Neuron (in vitro differentiated cells): ENCODE results near the gene JAM3.
A peak's percentile ranks its signal among the peaks of the same experiment; 100 is the strongest.

Source experiments
- H2AFZ ChIP-seq: one replicate; pipeline ENCODE4 v1.6.1; 2013; ENCODE audit warnings: low read depth, mild to moderate bottlenecking, inconsistent platforms, low read length, moderate library complexity
- H3K27me3 ChIP-seq: one replicate; pipeline ENCODE4 v1.6.1; 2013; ENCODE audit warnings: low read length; ENCODE audit not compliant: insufficient read depth
- H3K36me3 ChIP-seq: one replicate; pipeline ENCODE4 v1.6.1; 2013; ENCODE audit warnings: low read length; ENCODE audit not compliant: insufficient read depth
- H3K4me1 ChIP-seq: one replicate; pipeline ENCODE4 v1.6.1; 2013; ENCODE audit warnings: low read length; ENCODE audit not compliant: insufficient read depth
- H3K4me3 ChIP-seq: 2 replicates; pipeline ENCODE4 v1.5.1; 2013; ENCODE audit warnings: mild to moderate bottlenecking, low read length, moderate library complexity
- H3K9me3 ChIP-seq: one replicate; pipeline ENCODE4 v1.6.1; 2013; ENCODE audit warnings: low read length

The JAM3 gene

GRCh38 chr11:134043821-134044420 lies 25.0 kb upstream of the JAM3 start:
- Histone ChIP-seq H3K9me3 (no peaks in the 10 kb centered on the region), H3K27me3 (peaks cover 31% of the 10 kb centered on the region)

GRCh38 chr11:134044514-134045284 lies 24.2 kb upstream of the JAM3 start:
- Histone ChIP-seq H2AFZ (no peak overlapping the region), H3K27me3 (peaks cover 31% of the 10 kb centered on the region), H3K4me3 (no peak overlapping the region), H3K4me1 (no peaks in the 10 kb centered on the region), H3K36me3 (no peaks in the 10 kb centered on the region), H3K9me3 (no peaks in the 10 kb centered on the region)

More at GRCh38 chr11:134043821-134044420, 25.0 kb upstream of the JAM3 start:
- Histone ChIP-seq H3K4me3 (no peak overlapping the region), H2AFZ (no peak overlapping the region), H3K36me3 (no peaks in the 10 kb centered on the region), H3K4me1 (peaks cover 6% of the 10 kb centered on the region)

- H3K4me1 ChIP-seq: peaks cover 7% of the 10 kb centered on the region
Measured at GRCh38 chr11:134045799-134046635, 22.9 kb upstream of the JAM3 start.

GRCh38 chr11:134046681-134047449 lies 22.0 kb upstream of the JAM3 start:
- Histone ChIP-seq H2AFZ (no peak overlapping the region), H3K9me3 (no peaks in the 10 kb centered on the region), H3K27me3 (peaks cover 22% of the 10 kb centered on the region), H3K4me3 (no peak overlapping the region), H3K36me3 (no peaks in the 10 kb centered on the region), H3K4me1 (peaks cover 8% of the 10 kb centered on the region)

More at GRCh38 chr11:134045799-134046635, 22.9 kb upstream of the JAM3 start:
- H3K9me3 ChIP-seq: no peaks in the 10 kb centered on the region
- H3K4me3 ChIP-seq: no peak overlapping the region
- no peaks in the 10 kb centered on the region for H3K36me3 ChIP-seq
- peaks cover 29% of the 10 kb centered on the region for H3K27me3 ChIP-seq
- no peak overlapping the region for H2AFZ ChIP-seq

- Histone ChIP-seq H3K4me3 (no peak overlapping the region), H3K9me3 (no peaks in the 10 kb centered on the region), H2AFZ (no peak overlapping the region), H3K27me3 (peaks cover 22% of the 10 kb centered on the region), H3K4me1 (peaks cover 9% of the 10 kb centered on the region), H3K36me3 (no peaks in the 10 kb centered on the region)
Measured at GRCh38 chr11:134047586-134047999, 21.3 kb upstream of the JAM3 start.

GRCh38 chr11:134048028-134048427 lies 20.8 kb upstream of the JAM3 start:
- no peak overlapping the region for H3K4me3 ChIP-seq
- peaks cover 21% of the 10 kb centered on the region for H3K27me3 ChIP-seq
- no peaks in the 10 kb centered on the region for H3K9me3 ChIP-seq
- H3K36me3 ChIP-seq: no peaks in the 10 kb centered on the region
- peaks cover 12% of the 10 kb centered on the region for H3K4me1 ChIP-seq
- H2AFZ ChIP-seq: no peak overlapping the region

- H3K36me3 ChIP-seq: no peaks in the 10 kb centered on the region
- no peak overlapping the region for H2AFZ ChIP-seq
- H3K9me3 ChIP-seq: no peaks in the 10 kb centered on the region
- H3K4me1 ChIP-seq: peaks cover 17% of the 10 kb centered on the region
- peaks cover 10% of the 10 kb centered on the region for H3K27me3 ChIP-seq
- H3K4me3 ChIP-seq: no peak overlapping the region
Measured at GRCh38 chr11:134049303-134049702, 19.6 kb upstream of the JAM3 start.

GRCh38 chr11:134050541-134051383 lies 18.1 kb upstream of the JAM3 start:
- Histone ChIP-seq H3K27me3 (peaks cover 5% of the 10 kb centered on the region), H3K9me3 (no peaks in the 10 kb centered on the region), H3K4me3 (peak overlapping the region; percentile 14), H2AFZ (no peak overlapping the region), H3K4me1 (peaks cover 17% of the 10 kb centered on the region), H3K36me3 (no peaks in the 10 kb centered on the region)

- no peak overlapping the region for H3K4me3 ChIP-seq
- peaks cover 17% of the 10 kb centered on the region for H3K4me1 ChIP-seq
- H3K36me3 ChIP-seq: no peaks in the 10 kb centered on the region
- peaks cover 2% of the 10 kb centered on the region for H3K27me3 ChIP-seq
- peak overlapping the region; percentile 0 for H2AFZ ChIP-seq
- no peaks in the 10 kb centered on the region for H3K9me3 ChIP-seq
Measured at GRCh38 chr11:134052395-134052987, 16.4 kb upstream of the JAM3 start.

- peak overlapping the region; percentile 0 for H2AFZ ChIP-seq
Measured at GRCh38 chr11:134052988-134053945, 15.6 kb upstream of the JAM3 start.

GRCh38 chr11:134055029-134055428 lies 13.8 kb upstream of the JAM3 start:
- Histone ChIP-seq H3K36me3 (no peaks in the 10 kb centered on the region), H3K27me3 (no peaks in the 10 kb centered on the region), H3K4me3 (no peak overlapping the region), H2AFZ (no peak overlapping the region), H3K9me3 (peaks cover 3% of the 10 kb centered on the region), H3K4me1 (peaks cover 17% of the 10 kb centered on the region)

More at GRCh38 chr11:134052988-134053945, 15.6 kb upstream of the JAM3 start:
- no peak overlapping the region for H3K4me3 ChIP-seq
- H3K27me3 ChIP-seq: no peaks in the 10 kb centered on the region
- H3K9me3 ChIP-seq: no peaks in the 10 kb centered on the region
- peaks cover 17% of the 10 kb centered on the region for H3K4me1 ChIP-seq
- no peaks in the 10 kb centered on the region for H3K36me3 ChIP-seq
